HEK293T (cell line): ENCODE data around the gene STK39.

Source experiments
- CTCF ChIA-PET: fragments of 350-600 bp; formaldehyde crosslinking; extraction: SDS; loops from one replicate; lab custom pipeline; 2021; ENCODE audit warnings: antibody characterized with exemption, inconsistent platforms; lab: Yijun Ruan, JAX
- POLR2A ChIA-PET: fragments of 350-600 bp; formaldehyde crosslinking; extraction: SDS; loops from one replicate; lab custom pipeline; 2020; ENCODE audit warnings: antibody characterized with exemption, inconsistent platforms; lab: Yijun Ruan, JAX
- DNase-seq: peaks from one replicate; pipeline ENCODE4 v3.0.0; 2012; ENCODE audit warnings: mixed read lengths; ENCODE audit errors: extremely low spot score
- ARNT ChIP-seq: fragments of 450-650 bp; IDR thresholded peaks from 2 replicates; pipeline ENCODE4 v1.6.1; 2017; ENCODE audit warnings: mild to moderate bottlenecking
- BHLHE40 ChIP-seq: fragments of 450-650 bp; IDR thresholded peaks from 2 replicates; pipeline ENCODE4 v1.6.1; 2016; ENCODE audit warnings: mild to moderate bottlenecking, moderate library complexity, borderline replicate concordance
- CTBP1 ChIP-seq: fragments of 450-650 bp; IDR thresholded peaks from 2 replicates; pipeline ENCODE4 v1.6.1; 2016; ENCODE audit warnings: borderline replicate concordance
- ELF4 ChIP-seq: fragments of 450-650 bp; IDR thresholded peaks from 2 replicates; pipeline ENCODE4 v1.6.1; 2017; ENCODE audit warnings: antibody characterized with exemption
- FOXA1 ChIP-seq: fragments of 450-650 bp; IDR thresholded peaks from 2 replicates; pipeline ENCODE4 v1.6.1; 2016; ENCODE audit warnings: mild to moderate bottlenecking
- FOXK2 ChIP-seq: fragments of 450-650 bp; IDR thresholded peaks from 2 replicates; pipeline ENCODE4 v1.6.1; 2016; ENCODE audit warnings: mild to moderate bottlenecking
- FOXM1 ChIP-seq: fragments of 450-650 bp; IDR thresholded peaks from 2 replicates; pipeline ENCODE4 v1.6.1; 2017; ENCODE audit warnings: mild to moderate bottlenecking, borderline replicate concordance
- HDGF ChIP-seq: fragments of 450-650 bp; IDR thresholded peaks from 2 replicates; pipeline ENCODE4 v1.6.1; 2017; ENCODE audit warnings: antibody characterized with exemption, borderline replicate concordance
- L3MBTL2 ChIP-seq: fragments of 450-650 bp; conservative IDR thresholded peaks from 2 replicates; pipeline ENCODE4 v1.6.1; 2016; ENCODE audit warnings: mild to moderate bottlenecking
- LEF1 ChIP-seq: fragments of 450-650 bp; IDR thresholded peaks from 2 replicates; pipeline ENCODE4 v1.6.1; 2017; ENCODE audit warnings: mild to moderate bottlenecking, borderline replicate concordance
- NFRKB ChIP-seq: fragments of 450-650 bp; IDR thresholded peaks from 2 replicates; pipeline ENCODE4 v1.6.1; 2016; ENCODE audit warnings: mild to moderate bottlenecking, moderate library complexity
- PKNOX1 ChIP-seq: fragments of 450-650 bp; IDR thresholded peaks from 2 replicates; pipeline ENCODE4 v1.6.1; 2016
- SP1 ChIP-seq: fragments of 450-650 bp; IDR thresholded peaks from 2 replicates; pipeline ENCODE4 v1.6.1; 2017
- SUZ12 ChIP-seq: fragments of 450-650 bp; IDR thresholded peaks from 2 replicates; pipeline ENCODE4 v1.6.1; 2016; ENCODE audit warnings: mild to moderate bottlenecking
- TARDBP ChIP-seq: fragments of 450-650 bp; IDR thresholded peaks from 2 replicates; pipeline ENCODE4 v1.6.1; 2016
- ZNF384 ChIP-seq: fragments of 450-650 bp; IDR thresholded peaks from 2 replicates; pipeline ENCODE4 v1.6.1; 2016

Gene STK39

DNA sequence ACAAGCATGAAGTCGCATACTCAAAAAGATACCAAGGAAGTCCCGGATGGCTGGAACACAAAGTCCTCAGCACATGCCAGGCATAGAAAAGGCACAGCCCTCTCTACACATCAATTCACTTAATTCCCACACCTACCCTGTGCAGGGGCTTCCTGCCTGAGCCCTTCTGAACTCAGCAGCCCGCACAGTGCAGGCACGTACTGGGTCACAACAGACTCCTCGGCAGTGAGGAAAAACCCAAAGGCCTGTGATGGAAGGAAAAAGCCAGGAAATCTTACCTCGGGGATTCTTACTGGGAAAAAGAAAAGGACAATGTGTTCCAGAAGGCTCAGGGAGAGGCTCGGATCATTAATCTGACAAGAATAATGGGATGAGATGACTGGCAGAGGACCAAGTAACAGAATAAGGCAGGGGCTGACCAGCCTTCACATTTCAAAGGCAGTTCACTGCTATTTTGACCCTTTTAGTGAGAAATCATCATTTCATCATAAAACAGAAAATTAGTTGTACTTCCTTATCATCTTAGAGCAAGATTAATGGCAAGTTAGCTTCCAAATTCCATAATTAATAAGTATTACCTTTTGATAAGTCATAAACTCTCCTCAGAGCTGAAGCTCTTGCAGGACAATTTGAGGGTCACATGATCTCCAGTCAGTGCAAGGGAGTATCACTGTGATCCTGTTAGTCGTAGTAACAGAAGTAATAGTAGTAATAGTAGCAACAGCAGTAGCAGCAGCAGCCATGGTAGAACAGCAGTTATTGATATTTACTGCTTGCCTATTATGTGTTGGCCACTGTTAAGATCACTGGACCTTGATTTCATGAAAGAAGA lies 87.4 kb downstream of the STK39 start:
- TF ChIP-seq LEF1 = no peak
- TF ChIP-seq SUZ12 = no peak
- TF ChIP-seq NFRKB = no peak
- TF ChIP-seq FOXA1 = no peak
- no peak for TF ChIP-seq FOXK2
- no peak for TF ChIP-seq HDGF
- no peak for TF ChIP-seq CTBP1
- no peak for TF ChIP-seq TARDBP
- TF ChIP-seq FOXM1 = no peak
- TF ChIP-seq BHLHE40 = no peak
- TF ChIP-seq SP1 = no peak
- no peak for TF ChIP-seq PKNOX1
- TF ChIP-seq ARNT = no peak
- no peak for TF ChIP-seq ZNF384
- TF ChIP-seq ELF4 = no peak
- no peak for TF ChIP-seq L3MBTL2
- POLR2A ChIA-PET = no interaction called here
- no peak for DNase-seq
- CTCF ChIA-PET = interaction anchor here (0.8 kb wide), 1 partner anchor 390 kb away, joined by 4 read pairs; no protein-coding TSS in a partner anchor

- no peak for DNase-seq
- POLR2A ChIA-PET = no interaction called here
- CTCF ChIA-PET = no interaction called here
- TF ChIP-seq CTBP1 (no peak), L3MBTL2 (no peak), ELF4 (no peak), TARDBP (no peak), SP1 (no peak), FOXM1 (no peak), FOXK2 (no peak), ARNT (no peak), LEF1 (no peak), ZNF384 (no peak), HDGF (no peak), PKNOX1 (no peak), SUZ12 (no peak), FOXA1 (no peak)
These were observed 88.8 kb downstream of the STK39 start for GRCh38 chr2:168158586-168158985.

GRCh38 chr2:168157926-168158325 lies 89.5 kb downstream of the STK39 start:
- POLR2A ChIA-PET = no interaction called here
- TF ChIP-seq SP1 (no peak), NFRKB (no peak)
- no peak for DNase-seq
- CTCF ChIA-PET = interaction anchor here (1.5 kb wide), 1 partner anchor 12 kb away, joined by 3 read pairs; no protein-coding TSS in a partner anchor

GRCh38 chr2:168157070-168157469 lies 90.3 kb downstream of the STK39 start:
- TF ChIP-seq PKNOX1 (no peak), SUZ12 (no peak), NFRKB (no peak), HDGF (no peak), ZNF384 (no peak), ARNT (no peak), FOXM1 (no peak), BHLHE40 (no peak), LEF1 (no peak), ELF4 (no peak), SP1 (no peak), TARDBP (no peak), FOXK2 (no peak), FOXA1 (no peak), L3MBTL2 (no peak), CTBP1 (no peak)
- DNase-seq = no peak
- ChIA-PET CTCF (interaction anchor here (1.5 kb wide), 1 partner anchor 13 kb away, joined by 3 read pairs; no protein-coding TSS in a partner anchor), POLR2A (no interaction called here)

DNA sequence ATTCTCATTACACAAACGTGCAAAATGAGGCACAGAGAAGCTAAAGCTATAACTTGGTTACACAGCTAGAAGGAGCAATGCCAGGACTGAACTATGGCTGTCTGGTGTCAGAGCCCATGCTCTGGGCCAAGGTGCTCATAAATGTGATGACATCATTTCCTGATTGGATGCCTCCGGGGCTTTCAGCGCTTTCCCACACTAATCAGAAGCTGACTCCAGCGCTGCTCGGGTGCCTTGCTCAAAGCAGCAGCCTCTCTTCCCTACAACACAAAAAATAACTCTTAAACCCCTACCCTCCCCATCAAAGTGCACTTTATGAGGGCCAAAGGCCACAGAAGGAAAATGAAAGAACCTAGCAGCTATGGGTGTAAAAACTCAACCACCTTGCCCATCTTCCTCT lies 90.7 kb downstream of the STK39 start:
- TF ChIP-seq SP1 = no peak
- no peak for TF ChIP-seq BHLHE40
- TF ChIP-seq CTBP1 = no peak
- TF ChIP-seq FOXM1 = no peak
- no peak for TF ChIP-seq HDGF
- no peak for TF ChIP-seq ELF4
- TF ChIP-seq NFRKB = no peak
- TF ChIP-seq SUZ12 = no peak
- TF ChIP-seq PKNOX1 = no peak
- no peak for TF ChIP-seq FOXK2
- TF ChIP-seq LEF1 = no peak
- no peak for TF ChIP-seq TARDBP
- no peak for TF ChIP-seq ZNF384
- TF ChIP-seq ARNT = no peak
- no peak for TF ChIP-seq FOXA1
- TF ChIP-seq L3MBTL2 = no peak
- CTCF ChIA-PET = interaction anchor here (0.5 to 1.5 kb wide), 3 partner anchors 9 to 13 kb away, joined by 3 to 7 read pairs (median 3); no protein-coding TSS in a partner anchor
- DNase-seq = peak; percentile 62
- POLR2A ChIA-PET = no interaction called here
